HG02642 (cell line): ENCODE results near the gene BCL2L2.

ENCODE experiments used
- ATAC-seq: cut with Tn5 transposase; IDR thresholded peaks from one replicate; pipeline ENCODE4 v1.9.1; 2021; ENCODE audit warnings: mild to moderate bottlenecking; ENCODE audit not compliant: unreplicated experiment, poor library complexity

The BCL2L2 gene

GRCh38 chr14:23352506-23353432, 46.1 kb downstream of the BCL2L2 start, which contains the start of gene SLC22A17:
Gene SLC22A17, minus strand, starts transcription at chr14:23352887.
- no peak for ATAC-seq

DNA sequence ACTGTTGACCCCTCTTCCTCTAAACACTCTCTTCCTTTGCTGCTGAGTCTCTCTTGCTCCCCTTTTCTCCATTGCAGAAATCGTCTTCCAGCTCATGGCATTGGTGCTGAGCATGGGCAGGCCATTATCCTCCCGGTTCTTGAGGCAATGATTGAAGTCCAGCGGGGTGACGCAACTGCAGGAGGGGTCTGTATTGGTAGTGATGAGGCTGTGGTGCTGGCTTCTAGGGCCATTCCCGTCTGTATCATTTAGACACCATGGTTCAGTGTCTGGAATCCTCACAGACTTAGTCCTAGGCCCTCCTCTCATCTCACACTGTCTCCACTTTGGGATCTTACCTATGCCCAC, 46.8 kb downstream of the BCL2L2 start:
- no peak for ATAC-seq

DNA sequence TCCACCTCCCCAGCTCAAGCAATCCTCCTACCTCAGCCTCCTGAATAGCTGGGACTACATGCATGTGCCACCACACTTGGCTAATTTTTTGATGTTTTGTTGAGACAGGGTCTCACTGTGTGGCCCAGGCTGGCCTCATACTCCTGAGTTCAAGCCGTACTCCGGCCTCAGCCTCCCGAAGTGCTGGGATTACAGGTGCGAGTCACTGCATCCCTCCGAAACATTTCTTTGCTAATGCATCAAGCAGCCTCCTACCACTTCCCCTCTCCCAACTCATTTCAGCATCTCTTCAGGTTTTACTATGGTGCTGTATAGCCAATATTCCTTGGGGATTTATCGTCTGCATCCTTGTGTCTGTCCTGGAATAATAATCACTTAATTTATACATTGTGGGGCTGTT, 48.4 kb downstream of the BCL2L2 start:
- no peak for ATAC-seq

DNA sequence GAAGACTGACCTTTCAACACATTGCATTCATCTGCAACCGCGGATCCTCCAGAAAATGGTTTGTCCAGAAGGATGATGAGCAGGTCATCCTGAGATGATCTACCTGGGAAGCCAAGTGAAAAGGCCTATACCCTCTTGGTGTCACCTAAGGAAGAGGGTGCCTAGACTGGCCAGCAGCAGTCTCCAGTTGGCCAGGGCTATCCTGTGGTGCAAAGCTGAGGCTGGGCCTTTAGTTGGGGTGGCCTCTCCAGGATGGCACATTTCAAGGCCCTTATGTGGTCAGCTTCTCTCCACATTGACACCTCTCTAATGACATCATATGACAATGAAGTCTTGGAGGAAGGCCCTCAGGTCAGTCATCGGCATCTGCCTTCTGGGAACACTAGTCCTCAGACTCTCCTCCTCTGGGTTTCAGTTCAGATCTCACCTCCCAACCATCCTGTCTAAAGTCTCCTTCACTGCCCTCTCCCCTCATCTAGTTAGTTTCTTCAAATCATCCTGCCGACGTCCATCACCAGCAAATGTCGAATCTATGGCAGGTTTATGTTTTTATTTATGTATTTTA, 49.3 kb downstream of the BCL2L2 start:
- no peak for ATAC-seq

GRCh38 chr14:23356662-23357061, 50.0 kb downstream of the BCL2L2 start:
- no peak for ATAC-seq

GRCh38 chr14:23357261-23357660, 50.6 kb downstream of the BCL2L2 start:
- no peak for ATAC-seq

DNA sequence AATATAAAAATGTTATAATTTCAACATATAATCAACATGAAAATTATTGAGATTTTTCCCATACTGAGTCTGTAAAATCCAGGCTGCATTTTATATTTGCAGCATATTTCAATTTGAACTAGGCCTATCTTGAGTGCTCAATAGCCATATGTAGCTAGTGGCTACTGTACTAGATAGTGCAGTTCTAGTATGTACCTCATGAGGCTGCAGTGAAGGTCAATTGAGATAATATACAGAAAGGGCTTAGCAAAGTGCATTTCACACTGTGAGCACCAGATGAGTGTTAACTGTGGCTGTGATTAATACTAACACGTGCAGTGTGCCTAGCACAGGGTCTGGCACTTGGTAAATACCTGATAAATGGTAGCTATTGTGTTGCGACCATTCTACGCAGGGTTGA, 51.4 kb downstream of the BCL2L2 start:
- no peak for ATAC-seq

DNA sequence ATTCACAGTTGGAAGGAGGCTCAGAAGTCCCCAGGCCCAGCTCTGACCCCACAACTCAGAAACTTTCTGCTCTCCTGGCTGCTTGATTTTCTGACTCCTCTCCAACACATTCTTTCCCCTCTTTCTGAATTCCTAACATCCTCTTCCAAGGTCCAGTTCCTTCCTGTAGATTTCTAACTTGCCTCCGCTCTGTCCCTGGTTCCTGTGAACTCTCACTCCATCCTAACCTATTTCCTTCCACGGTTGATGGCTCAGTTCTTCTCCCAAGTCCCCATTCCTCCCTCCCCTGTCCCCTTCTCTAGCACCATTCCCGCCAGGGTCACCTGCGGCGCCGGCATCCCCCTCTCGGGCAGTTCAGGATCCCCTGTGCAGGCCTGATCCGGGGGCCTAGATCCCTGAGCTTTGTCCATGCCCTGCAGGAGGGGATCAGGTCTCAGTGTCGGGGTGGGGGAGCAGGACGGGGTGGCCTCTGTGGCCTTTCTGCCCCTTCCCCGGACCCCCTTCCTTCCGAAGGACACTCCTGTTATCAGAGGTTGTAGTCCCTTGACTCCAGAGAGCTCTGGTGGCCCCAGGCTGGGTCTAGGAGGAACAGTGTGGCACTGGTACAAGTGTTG, 52.0 kb downstream of the BCL2L2 start:
- no peak for ATAC-seq

DNA sequence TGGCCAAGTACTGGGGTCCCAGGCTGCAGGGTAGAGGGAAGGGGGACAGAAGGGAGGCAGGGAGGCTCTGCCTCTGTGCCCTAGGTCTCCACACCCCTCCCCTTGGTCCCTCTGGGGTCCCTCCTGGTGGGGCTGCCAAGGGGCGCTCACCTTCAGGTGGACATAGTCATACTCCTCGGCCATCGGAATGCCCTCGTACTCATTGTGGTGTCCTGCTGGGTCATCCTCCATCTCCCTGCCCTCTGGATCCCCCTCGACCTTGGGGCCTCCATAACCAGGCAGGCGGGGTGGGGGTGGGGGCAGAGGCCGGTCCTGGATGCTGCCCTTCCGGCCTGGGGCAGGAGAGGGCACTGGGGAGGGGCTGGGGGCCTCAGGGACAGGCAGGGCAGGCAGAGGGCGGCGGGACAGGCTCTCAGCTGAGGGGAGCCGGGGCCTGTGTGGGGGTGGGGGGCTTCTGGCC, 52.6 kb downstream of the BCL2L2 start:
- no peak for ATAC-seq

- ATAC-seq: no peak
Measured at GRCh38 chr14:23359722-23360447, 53.3 kb downstream of the BCL2L2 start.

DNA sequence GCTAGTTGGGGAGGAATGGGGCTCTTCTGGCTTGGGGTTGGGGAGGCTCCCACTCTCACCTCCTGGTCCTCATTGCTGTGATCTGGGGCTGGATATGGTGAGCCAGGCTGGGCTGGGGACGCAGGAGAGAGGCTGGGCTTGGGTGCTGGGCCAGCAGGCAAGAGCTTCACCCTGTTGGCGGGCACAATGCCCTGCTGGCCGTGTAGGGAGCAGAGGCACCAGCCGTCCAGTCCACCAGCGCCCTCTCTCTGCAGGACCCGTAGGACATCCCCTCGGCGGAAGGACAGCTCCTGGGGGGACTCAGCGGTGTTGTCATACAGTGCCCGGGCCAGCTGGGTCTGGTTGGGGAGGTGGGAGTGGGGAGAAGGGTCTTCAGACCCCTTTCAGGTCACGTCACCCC, 53.9 kb downstream of the BCL2L2 start:
- ATAC-seq: no peak

DNA sequence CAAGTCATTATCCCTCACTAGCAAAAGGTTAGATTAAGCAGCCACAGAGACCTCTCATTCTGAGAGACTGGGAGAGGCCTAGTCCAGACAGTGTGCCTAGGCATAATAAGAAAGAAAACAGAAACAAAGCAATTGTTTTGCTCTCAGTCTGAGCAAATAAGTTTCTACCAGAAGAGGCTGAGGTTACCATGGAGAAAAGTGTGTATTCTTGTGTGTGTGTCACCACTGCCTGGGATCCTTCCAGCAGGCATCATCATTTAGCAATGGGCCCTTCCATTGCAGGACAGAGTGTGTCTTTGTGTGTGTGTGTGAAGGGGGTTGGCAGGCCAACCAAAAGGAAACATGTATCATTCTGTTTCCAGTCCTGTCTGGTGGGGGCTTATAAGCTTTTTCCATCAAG, 54.7 kb downstream of the BCL2L2 start:
- ATAC-seq: no peak
